ENCODE data around the gene NRARP.

Gene NRARP

DNA sequence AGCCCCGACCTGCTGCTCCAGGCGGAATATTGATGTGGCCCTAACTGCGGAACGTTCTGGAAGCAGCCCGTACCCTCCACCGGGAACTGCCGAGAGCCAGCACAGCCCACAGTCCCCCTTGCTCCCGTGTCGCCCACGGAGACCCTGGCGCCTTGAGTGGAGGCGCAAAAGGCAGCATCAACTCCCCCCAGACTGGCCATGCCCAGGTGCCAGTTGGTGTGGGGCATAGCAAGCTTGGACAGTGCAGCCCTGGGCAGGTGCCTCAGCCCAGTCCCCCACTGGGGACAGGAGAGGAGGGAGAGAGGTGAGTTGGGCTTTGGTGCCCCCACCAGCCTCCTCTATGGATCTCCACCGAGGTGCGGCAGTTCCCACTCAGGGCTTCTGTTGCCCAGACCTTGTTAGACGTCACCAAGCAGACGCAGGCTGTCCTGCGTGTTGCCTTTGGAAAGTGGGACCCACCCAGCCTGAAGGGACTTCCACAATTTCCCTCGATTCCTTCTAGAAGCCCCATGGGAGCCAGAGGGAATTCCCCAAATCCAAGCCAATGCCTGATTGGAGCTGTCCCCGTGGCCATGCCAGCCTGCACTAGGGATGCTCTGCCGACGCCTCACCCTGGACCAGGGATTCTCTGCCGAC lies 19.8 kb upstream of the NRARP start:
- no peak for DNase-seq

DNA sequence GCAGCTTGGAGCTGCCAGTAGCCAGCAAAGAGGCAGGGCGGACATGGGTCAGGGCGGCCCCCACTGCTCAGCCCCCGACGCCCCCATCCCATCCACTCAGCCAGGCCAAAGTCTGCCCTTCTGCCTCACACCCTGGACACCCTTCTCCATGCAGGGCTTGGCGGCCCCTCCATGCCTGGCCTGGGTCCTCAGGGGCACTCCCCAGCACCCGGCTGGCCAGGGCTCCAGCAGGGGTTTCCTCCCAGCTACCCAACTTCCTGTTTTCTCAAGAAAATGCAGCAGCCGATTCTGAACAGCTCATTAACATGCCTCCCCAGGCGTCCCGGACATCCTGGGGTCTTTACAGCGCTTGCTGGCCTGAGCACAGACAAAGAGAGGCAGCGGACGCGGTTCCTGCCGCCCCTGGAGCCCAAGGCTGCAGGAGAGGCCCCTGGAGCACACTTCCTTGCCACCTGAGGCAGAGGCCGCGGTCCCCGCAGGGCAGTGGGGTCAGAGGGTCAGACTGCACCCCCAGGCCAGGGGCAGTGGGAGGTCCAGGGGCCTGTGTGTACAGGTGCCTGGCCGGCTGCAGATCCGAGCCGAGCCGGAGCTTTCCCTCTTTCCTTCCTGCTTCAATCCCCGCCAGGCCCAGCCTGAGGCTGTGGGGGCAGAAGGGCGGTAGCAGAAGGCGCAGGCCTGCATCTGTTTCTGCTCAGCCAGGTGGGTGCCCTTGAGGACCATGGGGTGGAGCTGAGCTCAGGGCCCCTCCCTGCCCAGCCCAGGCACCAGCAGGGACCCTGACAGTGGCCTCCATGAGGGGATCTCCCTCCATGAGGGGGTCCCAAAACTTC lies 18.7 kb upstream of the NRARP start:
- DNase-seq: no peak

DNA sequence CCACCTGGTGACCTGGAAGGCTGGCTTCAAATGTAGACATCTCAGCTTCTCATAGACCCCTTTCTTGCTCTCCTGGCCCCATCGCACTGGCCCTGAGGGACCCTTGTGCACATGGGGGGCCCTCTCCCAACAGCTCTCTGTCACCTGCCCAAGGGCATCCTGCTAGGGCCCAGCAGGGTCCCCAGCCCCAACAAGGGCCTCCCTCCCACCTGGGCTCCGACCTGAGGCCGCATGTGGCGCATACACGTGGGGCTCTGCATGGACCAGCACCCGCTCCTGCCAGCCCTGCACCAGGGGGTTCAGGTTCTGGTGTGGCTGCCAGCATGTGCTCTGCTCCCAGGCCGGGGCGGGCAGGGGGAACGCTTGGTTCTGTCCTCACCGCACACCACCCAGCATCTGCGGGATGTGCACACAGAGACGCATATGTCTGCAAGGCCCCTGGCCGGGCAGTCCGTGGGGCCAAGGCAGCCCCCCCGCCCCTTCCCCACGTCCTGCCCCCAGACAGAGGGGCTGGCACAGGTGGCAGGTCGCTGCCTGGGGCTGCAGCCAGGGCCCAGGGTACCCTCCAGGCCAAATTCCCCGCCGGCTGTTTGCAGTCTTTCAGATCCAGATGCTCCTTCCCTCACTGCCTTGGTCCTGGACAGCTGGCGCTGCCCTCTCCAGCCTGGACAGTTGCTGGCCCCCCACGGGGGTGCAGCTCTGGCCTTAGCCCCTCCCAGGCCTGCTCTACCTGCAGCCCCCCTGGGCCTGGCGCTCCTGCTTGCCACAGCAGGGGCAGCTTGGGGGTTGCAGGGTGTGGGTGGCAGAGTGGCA lies 17.9 kb upstream of the NRARP start:
- DNase-seq: no peak

DNA sequence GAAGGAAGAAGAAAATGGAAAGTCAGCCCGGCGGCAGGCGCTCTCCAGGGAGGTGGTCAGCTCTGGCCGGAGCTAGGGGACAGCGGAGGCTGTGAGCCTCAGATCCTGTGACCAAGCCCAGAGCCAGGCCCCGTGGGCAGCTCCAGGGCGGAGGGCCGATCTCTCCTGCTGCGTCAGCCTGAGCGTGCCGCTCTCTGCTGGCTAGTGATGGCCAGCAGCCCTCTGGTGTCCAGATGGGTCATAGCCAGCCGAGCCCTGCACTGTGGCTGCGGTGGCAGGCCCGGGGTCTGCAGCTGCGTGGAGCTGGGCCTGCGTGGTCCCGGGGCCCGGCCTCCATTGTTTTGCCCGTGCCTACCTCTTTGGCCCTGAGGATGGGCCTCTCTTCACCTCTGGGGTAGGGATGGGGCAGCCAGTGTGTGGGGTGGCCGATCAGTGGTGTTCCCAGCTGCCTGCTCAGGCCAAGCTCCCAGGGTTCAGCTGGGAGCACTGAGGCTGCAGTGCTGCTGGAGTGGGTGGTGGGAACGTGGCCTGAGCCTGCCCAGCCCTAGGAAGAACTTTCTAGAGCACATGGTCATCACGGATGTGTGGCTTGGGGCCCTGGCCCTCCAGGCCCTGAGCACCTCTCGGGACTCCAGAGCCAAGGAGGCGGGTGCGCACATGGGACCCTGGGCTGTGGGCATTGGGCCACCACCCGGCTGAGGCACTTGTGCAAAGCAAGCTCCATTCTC lies 17.1 kb upstream of the NRARP start:
- DNase-seq: no peak

DNA sequence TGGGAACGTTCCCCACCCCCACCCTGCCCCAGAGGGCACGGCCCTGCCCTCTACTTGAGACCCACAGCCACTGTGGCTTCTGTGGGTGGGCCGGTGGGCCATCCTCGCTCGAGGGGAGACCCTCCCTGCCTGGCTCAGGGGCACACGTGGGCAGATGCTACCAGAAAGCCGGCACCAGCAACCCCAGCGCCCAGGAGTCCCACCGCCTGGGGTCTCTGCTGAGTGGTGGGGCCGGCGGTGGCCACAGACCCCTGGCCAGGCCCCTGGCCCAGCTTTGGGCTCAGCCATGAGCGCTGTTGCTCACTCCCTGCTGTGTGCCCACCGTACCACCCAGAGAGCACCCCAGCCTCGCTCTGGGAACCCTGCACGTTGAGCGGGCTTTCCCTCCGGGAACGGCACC lies 16.5 kb upstream of the NRARP start:
- no peak for DNase-seq

DNA sequence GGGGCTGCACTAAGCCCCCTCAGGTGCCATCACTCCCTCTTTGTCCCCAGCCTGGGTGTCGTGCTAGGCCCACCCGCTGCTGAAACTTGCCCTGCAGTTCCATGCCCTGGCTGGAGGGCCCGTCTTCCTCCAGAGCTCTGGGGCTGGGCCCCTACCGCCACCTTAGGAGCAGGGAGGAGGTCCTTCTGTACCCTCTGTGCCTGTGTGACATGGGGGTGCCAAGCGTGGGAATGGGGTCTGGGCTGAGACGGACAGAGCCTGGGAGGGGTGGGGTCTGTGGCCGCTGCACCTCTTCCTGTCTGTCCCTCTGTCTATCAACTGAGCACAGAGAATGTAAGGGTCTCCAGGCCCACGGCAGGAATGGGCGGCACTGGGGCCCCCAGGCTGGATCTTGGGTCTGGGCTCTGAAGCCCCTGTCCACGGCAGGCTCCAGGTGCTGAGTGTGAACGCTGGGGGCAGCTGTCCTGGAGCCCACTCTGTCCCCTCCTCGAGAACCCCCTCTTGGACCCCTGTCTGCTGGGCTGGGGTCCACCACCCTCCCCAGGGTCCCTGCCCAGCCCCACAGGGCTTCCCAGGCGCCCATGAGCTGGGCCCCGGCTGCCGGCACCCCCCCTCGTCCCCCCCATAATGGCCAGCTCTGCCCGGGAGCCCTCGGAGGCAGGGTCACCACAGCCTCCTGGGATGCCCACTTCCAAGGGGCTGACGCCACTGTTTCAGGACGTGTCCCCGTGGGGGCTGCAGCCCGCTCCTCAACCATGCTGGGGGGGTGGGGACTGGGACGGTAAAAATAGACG lies 15.8 kb upstream of the NRARP start:
- DNase-seq: no peak

DNA sequence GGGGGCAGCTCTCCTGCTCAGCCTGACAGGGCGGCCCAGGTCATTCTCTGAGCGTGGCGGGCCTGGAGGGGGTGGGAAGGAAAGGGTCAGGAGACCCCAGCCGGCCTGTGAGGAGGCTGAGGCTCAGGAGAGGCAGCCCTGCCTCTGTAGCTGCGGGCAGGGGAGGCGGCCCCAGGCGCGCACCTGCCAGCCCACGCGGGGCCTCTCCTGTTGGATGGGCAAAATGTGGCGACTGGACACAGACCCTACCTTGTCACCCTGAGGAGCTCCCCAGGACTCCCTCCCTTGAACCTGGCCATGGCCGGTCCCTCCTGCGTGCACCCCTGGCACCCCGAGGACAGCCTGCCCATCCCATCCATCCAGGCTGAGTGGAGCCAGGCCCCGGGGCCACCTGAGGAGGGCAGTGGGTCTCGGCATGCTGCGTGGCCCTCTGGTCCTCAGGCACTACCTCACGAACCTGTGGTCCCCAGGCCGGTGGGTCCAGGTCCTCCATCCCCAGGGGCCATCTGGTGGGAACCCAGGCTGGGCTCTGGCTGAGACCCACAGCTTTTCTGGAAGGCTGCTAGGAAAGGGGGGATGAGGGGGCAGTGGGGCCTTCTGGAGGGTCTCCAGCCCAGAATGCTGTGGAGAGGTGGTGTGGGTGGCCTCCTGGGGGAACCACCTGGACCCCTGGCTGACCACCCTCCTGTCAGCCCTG lies 15.1 kb upstream of the NRARP start:
- DNase-seq: no peak

DNA sequence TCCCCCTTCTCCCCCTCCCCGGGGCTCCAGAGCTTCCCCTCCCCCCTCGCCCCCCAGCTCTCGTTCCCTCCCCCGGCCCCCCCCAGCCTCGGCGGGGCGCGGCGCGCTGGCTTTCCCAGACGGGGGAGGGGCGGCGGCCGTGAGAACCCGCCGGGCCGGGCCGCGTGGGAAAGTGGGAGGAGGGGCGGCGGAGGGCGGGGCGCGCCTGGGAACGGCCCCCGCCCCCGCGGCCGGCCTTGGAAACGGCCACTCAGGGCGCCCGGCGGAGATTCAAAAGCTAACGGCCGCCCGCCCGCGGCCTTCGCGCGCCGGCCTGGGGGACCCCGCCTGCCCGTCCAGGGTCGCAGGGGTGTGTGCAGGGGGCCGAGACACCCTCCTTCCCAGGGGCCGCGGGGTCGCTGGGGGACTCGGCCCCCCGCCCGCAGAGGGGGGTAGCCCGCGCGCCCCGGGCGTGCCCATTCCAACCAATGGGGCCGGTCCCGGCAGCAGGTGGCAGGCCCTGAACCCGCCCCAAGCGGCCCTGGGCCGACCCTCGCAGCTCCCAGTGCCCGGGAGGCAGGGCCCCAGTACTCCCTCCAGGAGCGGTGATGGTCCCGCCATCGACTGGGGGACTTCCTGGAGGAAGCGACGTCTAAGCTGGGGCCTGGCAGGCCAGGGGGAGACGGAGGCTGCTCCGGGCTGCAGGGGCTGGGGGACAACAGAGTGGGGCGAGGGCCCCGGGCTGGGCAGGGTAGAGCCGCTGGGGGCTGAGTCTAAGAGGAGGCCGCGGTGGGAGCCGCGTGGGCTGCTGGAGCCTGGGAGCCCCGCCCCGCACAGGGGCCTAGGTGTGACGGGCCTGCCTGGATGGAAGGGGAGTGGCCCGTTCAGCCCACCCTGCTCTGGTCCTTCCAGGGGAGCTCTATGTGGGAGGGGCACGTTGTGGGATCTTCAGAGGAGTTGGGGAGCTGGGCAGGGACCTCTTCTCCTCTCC lies 14.2 kb upstream of the NRARP start:
- no peak for DNase-seq

DNA sequence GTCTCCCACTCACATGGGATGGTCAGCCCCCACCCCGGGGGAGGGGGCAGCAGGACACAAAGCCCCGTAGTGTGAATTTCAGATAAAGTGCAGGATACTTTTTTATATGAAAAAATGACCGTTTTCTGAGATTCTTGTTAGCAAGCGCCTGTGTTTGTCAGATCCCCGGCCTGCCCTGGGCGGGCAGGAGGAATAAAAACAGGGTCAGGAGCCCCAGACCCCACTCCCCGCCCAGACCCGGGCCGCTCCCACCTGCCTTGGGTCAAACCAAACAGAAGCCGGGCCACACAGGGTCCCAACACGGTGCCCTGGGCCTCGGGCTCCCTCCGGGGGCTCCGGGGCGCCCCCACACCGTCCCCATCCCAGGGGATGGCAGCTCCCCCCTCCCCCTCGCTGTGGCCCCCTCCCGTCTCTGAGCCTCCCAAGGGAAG lies 13.5 kb upstream of the NRARP start:
- no peak for DNase-seq

DNA sequence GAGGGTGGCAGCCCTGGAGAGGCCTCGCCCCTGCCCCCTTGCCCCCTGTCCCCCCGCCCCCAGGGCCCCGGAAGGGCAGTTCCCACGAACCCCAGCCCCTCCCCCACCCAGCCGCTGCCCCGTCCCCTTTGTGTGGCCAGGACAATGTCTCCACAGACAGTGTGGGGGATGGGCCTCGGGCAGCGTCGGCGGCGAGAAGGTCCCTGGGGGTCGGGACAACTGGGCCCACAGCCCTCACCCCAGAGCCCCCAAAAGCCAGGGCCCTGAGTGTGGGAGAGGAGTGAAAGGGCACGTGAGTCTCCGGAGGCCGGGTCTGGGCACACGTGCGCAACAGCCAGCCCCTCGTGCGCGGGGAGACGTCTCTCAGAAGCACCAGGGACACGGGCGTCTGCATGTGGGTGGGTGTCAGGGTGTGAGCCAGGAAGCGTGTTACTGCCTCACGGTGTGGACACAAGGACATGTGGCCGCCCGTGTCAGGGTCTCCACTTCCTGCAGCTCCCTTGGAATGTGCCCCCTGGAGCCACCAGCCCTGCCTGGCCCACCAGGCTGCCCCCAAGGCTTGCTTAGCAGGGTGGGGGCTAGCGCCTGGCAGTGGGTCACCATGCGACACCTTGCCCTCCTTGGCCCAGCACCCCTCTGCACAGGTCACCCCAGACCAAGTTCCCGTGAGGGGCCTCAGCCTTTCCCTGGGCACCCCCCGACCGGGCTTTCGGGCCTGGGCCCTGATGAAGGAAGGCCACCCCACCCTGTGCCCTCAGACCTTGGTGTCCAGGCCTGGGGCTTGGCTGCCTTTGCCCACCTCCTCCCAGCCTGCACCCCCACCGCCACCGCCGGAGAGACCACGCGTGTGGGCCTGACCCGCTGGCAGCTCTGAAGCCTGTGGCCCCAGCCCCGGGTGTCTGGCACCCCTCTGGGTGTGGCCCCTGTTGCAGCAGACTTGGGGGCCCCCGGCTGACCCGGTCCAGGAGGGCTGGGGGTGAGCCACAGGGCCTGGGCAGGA lies 12.8 kb upstream of the NRARP start:
- DNase-seq: no peak

DNA sequence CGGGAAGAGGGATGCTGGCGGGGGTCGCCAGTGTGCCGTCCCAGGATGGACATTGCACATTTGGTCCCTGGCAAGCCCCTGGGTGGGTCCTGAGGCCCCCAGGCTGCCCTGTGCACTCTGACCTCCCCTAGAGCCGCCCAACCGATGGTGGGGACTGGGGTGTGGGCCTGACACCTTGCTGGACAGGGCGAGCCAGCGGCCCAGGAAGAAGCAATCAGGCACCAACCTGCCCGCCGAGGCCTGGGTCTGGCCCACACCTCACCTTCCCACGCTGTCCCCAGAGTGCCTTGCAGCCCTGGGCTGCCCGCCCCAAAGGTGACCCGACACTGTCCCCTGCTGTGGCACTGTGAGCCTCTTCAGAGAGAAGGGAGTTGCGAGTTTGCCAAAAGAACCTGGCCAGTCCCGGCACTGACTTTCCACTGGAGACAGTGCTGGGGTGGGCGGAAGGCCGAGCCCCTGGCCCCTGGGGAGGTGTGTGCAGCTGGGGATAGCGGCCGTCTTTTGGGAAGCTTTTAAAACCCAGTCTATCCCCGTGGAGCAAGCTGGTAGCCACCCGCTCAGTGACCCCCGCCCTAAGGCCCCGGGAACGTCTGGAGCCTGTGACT lies 12.0 kb upstream of the NRARP start:
- no peak for DNase-seq

DNA sequence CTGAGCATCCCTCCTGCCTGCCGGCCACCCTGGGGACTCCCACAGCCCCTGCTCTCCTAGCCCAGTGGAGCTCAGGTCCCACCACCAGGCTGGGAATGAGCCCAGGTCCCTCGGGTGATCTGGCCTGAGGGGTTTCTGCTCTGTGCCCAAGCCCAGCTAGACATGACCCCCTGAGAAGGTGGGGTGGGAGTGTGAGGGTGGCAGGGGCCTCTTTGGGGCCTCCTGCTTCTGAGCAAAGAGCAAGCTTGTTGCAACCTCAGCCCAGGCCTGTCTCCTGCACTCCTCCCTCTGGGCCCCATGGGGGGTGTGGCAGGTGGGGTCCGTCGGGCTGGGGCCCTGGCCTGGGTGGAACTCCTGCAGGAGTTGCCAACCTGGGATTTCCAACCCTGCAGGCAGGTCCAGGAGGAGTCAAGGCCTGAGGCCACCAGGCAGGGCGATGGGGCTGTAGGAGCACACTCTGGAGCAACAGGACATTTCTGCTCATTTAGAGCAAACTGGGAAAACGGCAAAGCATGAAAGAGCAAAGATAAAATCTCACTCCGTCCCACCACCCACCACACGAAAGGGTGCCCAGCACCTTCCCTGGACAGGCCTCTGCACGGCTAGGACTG lies 11.4 kb upstream of the NRARP start:
- no peak for DNase-seq

DNA sequence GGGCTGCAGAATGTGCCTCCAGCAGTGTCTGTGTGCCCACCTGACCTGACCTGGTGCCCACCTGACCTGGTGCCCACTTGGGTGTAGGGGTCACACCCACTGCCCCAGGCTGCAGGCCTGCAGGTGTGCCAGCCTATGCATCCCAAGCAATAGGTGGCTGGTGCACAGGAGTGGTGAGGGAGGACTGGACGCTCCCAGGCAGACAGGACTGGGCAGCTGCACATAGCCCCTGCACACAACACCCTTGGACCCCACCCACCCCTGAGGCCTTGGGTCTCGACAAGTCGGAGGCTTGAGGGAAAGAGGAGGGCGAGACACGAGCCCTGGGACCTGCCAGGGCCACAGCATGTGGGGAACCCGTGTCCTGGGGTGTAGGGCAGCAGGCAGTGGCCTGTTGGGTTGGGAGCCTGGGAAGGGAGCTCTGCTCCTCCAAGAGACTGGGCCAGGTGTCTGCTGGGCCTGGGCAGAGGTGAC lies 10.8 kb upstream of the NRARP start:
- no peak for DNase-seq

DNA sequence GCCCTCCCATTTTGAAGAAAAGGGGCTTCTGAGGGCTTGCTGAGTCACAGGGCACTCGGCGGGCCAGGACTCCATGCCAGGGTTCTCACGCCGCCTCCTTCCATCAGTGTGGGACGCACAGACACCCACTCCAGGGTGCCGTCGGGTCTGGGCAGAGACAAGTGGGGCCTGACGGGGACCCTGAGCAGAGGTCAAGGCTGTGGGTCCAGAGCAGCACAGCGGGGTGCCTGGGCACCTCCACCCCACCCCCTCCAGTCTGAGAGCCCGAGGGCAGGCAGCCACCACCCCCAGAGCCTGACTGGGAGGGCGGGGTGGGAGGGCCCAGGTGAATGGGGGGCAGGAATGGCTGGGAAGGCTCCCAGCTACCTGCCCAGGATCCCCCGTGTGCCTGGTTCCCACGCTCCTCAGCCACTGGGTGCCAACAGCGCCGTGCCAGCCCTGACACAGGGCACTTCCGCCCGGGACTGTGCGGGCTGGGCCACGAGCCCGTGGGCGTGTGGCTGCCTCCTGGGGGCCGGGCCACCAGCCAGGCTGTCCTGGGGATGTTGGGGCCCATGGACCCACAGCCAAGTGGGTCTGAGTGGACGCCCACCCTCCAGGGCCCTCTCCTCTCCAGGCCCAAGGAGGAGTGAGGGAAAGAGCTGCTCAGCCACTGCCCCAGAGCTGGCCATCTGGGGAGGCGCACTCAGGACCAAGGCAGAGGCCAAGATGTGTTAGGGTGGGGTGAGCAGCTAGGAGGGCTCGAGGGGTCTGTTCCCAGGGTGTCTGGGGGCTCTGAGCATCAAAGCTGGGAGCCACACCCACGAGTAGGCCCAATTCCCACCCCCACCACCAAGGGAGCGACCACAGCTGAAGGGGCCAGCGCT lies 10.1 kb upstream of the NRARP start:
- no peak for DNase-seq

DNA sequence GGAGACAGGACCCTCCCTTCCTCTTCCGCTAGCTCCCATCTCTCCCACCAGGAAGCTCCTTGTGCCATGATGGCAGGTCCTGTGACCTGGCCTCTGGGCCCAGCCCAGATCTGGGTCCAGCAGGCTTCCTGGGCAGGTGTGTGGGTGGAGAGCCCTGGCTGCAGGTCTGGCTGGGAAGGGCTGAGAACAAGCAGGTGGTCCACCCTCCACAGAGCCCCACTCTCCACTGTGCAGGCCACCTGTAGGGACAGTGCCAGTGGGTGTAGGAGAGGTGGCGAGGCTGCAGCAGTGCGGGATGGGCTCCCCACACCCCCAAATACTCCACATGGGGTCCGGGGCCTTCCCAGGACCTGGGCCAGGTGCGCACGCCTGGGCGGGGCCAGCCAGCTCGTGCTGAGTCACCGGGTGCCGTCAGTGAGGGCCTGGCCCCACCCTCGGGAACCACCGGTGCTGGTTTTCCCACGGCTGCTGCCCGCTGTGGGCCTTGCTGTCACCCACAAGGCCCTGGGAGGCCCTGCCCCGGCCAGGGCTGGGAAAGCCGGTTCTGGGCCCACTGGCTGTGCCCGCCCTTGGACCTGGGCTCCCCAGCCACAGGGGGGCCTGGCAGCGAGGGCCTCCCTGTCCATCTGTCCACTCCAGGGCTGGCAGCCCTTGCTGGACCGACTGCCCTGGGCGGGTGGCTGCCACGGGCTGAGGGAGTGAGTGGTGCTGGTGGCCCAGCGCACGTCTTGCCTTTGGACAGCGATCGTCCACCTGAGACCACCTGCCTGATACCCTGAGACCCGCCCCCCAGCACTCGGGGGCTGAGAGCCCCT lies 9.3 kb upstream of the NRARP start:
- no peak for DNase-seq

All from NCI-H1694 treated with DMSO at 0.1 percent for 48 hours (cell line).